H9 (cell line): ENCODE results near the gene PIGM. TPM values are rescaled to one million over a fixed set of nuclear protein-coding genes. Genes with fewer than 3 reads are reported as not detected.

Experiments
- DNase-seq: peaks from one replicate; pipeline ENCODE4 v3.0.0-alpha.2; 2017
- H2AFZ ChIP-seq: one replicate; pipeline ENCODE4 v1.6.1; 2013; ENCODE audit warnings: mild to moderate bottlenecking, low read length, control low read depth, moderate library complexity
- H2AK5ac ChIP-seq: 2 replicates; pipeline ENCODE4 v1.6.1; 2013; ENCODE audit warnings: low read length, control low read depth, mixed read lengths; ENCODE audit not compliant: insufficient read length
- H2BK120ac ChIP-seq: one replicate; pipeline ENCODE4 v1.6.1; 2013; ENCODE audit warnings: low read depth, mild to moderate bottlenecking, low read length, control low read depth, inconsistent platforms; ENCODE audit not compliant: poor library complexity, severe bottlenecking
- H2BK12ac ChIP-seq: 2 replicates; pipeline ENCODE4 v1.6.1; 2013; ENCODE audit warnings: low read length, control low read depth, mixed read lengths, low read depth; ENCODE audit not compliant: insufficient read length
- H2BK15ac ChIP-seq: 2 replicates; pipeline ENCODE4 v1.6.1; 2013; ENCODE audit warnings: low read depth, low read length, control low read depth
- H2BK20ac ChIP-seq: one replicate; pipeline ENCODE4 v1.6.1; 2013; ENCODE audit warnings: low read depth, mild to moderate bottlenecking, low read length, control low read depth, inconsistent platforms; ENCODE audit not compliant: poor library complexity, severe bottlenecking
- H2BK5ac ChIP-seq: 2 replicates; pipeline ENCODE4 v1.6.1; 2013; ENCODE audit warnings: low read length, control low read depth, mixed read lengths; ENCODE audit not compliant: insufficient read length
- H3K14ac ChIP-seq: 2 replicates; pipeline ENCODE4 v1.6.1; 2013; ENCODE audit warnings: low read length, control low read depth; ENCODE audit not compliant: insufficient read depth
- H3K18ac ChIP-seq: 2 replicates; pipeline ENCODE4 v1.6.1; 2013; ENCODE audit warnings: low read depth, mild to moderate bottlenecking, mixed read lengths, low read length, control low read depth; ENCODE audit not compliant: insufficient read length
- H3K23ac ChIP-seq: 2 replicates; pipeline ENCODE4 v1.6.1; 2013; ENCODE audit warnings: low read length, control low read depth, mixed read lengths, low read depth; ENCODE audit not compliant: insufficient read length
- H3K23me2 ChIP-seq: 2 replicates; pipeline ENCODE4 v1.6.1; 2013; ENCODE audit warnings: low read depth, mild to moderate bottlenecking, mixed read lengths, low read length, control low read depth; ENCODE audit not compliant: insufficient read length, poor library complexity, severe bottlenecking
- H3K27ac ChIP-seq: 2 replicates; pipeline ENCODE4 v1.5.1; 2013; ENCODE audit warnings: low read length, control low read depth, mixed read lengths, low read depth; ENCODE audit not compliant: insufficient read length
- H3K27me3 ChIP-seq: 2 replicates; pipeline ENCODE4 v1.6.1; 2013; ENCODE audit warnings: low read length, control low read depth, inconsistent platforms; ENCODE audit not compliant: insufficient read depth
- H3K4ac ChIP-seq: 2 replicates; pipeline ENCODE4 v1.6.1; 2013; ENCODE audit warnings: low read depth, mild to moderate bottlenecking, control low read depth, inconsistent platforms, low read length, moderate library complexity
- H3K4me1 ChIP-seq: 2 replicates; pipeline ENCODE4 v1.6.1; 2013; ENCODE audit warnings: low read length, control low read depth, inconsistent platforms; ENCODE audit not compliant: insufficient read depth
- H3K4me2 ChIP-seq: 2 replicates; pipeline ENCODE4 v1.6.1; 2013; ENCODE audit warnings: low read length, control low read depth, mixed read lengths; ENCODE audit not compliant: insufficient read length, insufficient read depth
- H3K56ac ChIP-seq: 2 replicates; pipeline ENCODE4 v1.6.1; 2013; ENCODE audit warnings: low read depth, mild to moderate bottlenecking, mixed read lengths, low read length, control low read depth; ENCODE audit not compliant: insufficient read length
- H3K79me1 ChIP-seq: 2 replicates; pipeline ENCODE4 v1.6.1; 2013; ENCODE audit warnings: low read depth, mild to moderate bottlenecking, moderate library complexity, low read length, control low read depth, inconsistent platforms; ENCODE audit not compliant: insufficient read depth, poor library complexity, severe bottlenecking
- H3K79me2 ChIP-seq: 2 replicates; pipeline ENCODE4 v1.6.1; 2013; ENCODE audit warnings: low read length, control low read depth, inconsistent platforms; ENCODE audit not compliant: insufficient read depth
- H3K9ac ChIP-seq: 2 replicates; pipeline ENCODE4 v1.6.1; 2013; ENCODE audit warnings: low read length, control low read depth, mixed read lengths; ENCODE audit not compliant: insufficient read length; ENCODE audit errors: extremely low read depth
- H3K9me3 ChIP-seq: one replicate; pipeline ENCODE4 v1.6.1; 2013; ENCODE audit warnings: low read depth, low read length, inconsistent platforms; ENCODE audit not compliant: control insufficient read depth
- H3T11ph ChIP-seq: one replicate; pipeline ENCODE4 v1.6.1; 2013; ENCODE audit warnings: mild to moderate bottlenecking, low read length, control low read depth, inconsistent platforms
- H4K20me1 ChIP-seq: one replicate; pipeline ENCODE4 v1.6.1; 2013; ENCODE audit not compliant: control insufficient read depth, insufficient read length, insufficient read depth
- H4K5ac ChIP-seq: 2 replicates; pipeline ENCODE4 v1.6.1; 2013; ENCODE audit warnings: low read depth, mild to moderate bottlenecking, mixed read lengths, low read length, control low read depth; ENCODE audit not compliant: insufficient read length
- H4K8ac ChIP-seq: replicated peaks from 2 replicates; pipeline ENCODE4 v1.6.1; 2013; ENCODE audit warnings: low read length, control low read depth, mixed read lengths, low read depth; ENCODE audit not compliant: insufficient read length
- H4K91ac ChIP-seq: 2 replicates; pipeline ENCODE4 v1.6.1; 2013; ENCODE audit warnings: low read depth, mild to moderate bottlenecking, moderate library complexity, mixed read lengths, low read length, control low read depth; ENCODE audit not compliant: insufficient read length
- H3K27ac Mint-ChIP-seq, 3 experiments: 2 replicates in 2 of 3; 3 replicates in 1 of 3; pipeline ENCODE4 v1.8.0; 2020 to 2021; ENCODE audit warnings: mixed read lengths in 3 of 3, mild to moderate bottlenecking in 1 of 3, moderate library complexity in 1 of 3
- H3K27me3 Mint-ChIP-seq: 2 replicates; pipeline ENCODE4 v1.8.0; 2021; ENCODE audit warnings: low read depth, mild to moderate bottlenecking, moderate library complexity, mixed read lengths
- H3K36me3 Mint-ChIP-seq, 3 experiments: 2 replicates in 2 of 3; 3 replicates in 1 of 3; pipeline ENCODE4 v1.8.0; 2020 to 2021; ENCODE audit warnings: low read depth in 3 of 3, mixed read lengths in 3 of 3; ENCODE audit not compliant: insufficient read depth in 1 of 3
- H3K4me1 Mint-ChIP-seq, 2 experiments: 2 replicates each; pipeline ENCODE4 v1.8.0; 2020; ENCODE audit warnings: mixed read lengths in 2 of 2
- H3K4me3 Mint-ChIP-seq, 2 experiments: 2 replicates in 1 of 2; 3 replicates in 1 of 2; pipeline ENCODE4 v1.8.0; 2020 to 2021; ENCODE audit warnings: mild to moderate bottlenecking in 2 of 2, mixed read lengths in 2 of 2, moderate library complexity in 1 of 2
- H3K9me3 Mint-ChIP-seq, 2 experiments: 2 replicates in 1 of 2; 3 replicates in 1 of 2; pipeline ENCODE4 v1.8.0; 2020; ENCODE audit warnings: mild to moderate bottlenecking in 2 of 2, mixed read lengths in 2 of 2, moderate library complexity in 1 of 2
- CTCF ChIP-seq: fragments of 200-600 bp; sonication (generic); conservative IDR thresholded peaks from 3 replicates; pipeline ENCODE4 v1.8.0; 2021; ENCODE audit warnings: antibody characterized with exemption, mild to moderate bottlenecking
- WGBS: extraction: QIAGEN DNeasy Blood & Tissue Kit; methylation state at CpG from one replicate; pipeline ENCODE4 v1.1.7; 2013; ENCODE audit warnings: missing lambda C conversion rate, low lambda C conversion rate, mixed read lengths; ENCODE audit not compliant: insufficient read length; ENCODE audit errors: extremely low coverage; 5-methylcytosine and 5-hydroxymethylcytosine counted together
- total RNA-seq: library from RNA; stranded (reverse); gene quantifications from 2 replicates; pipeline ENCODE4 v1.2.1, GENCODE V29; 2021

PIGM gene
- total RNA-seq, 1 experiment from 2014 or later: 5.9 TPM

GRCh38 chr1:159982280-159982679, 49.5 kb downstream of the PIGM start:
- H3K27me3 ChIP-seq: no peaks in the 10 kb centered on the region
- WGBS: 100% methylated on average over 1 of the region's 6 CpGs
- H2AFZ ChIP-seq: no peak overlapping the region

More at GRCh38 chr1:159982280-159982679, 49.5 kb downstream of the PIGM start:
- Histone ChIP-seq H2BK20ac (no peak overlapping the region), H2BK15ac (no peak overlapping the region), H2BK5ac (no peak overlapping the region), H3K9me3 (no peaks in the 10 kb centered on the region), H3K79me1 (no peaks in the 10 kb centered on the region), H3K27ac (no peak overlapping the region), H4K5ac (no peak overlapping the region), H4K20me1 (no peaks in the 10 kb centered on the region), H3K4ac (no peak overlapping the region), H3K23me2 (no peaks in the 10 kb centered on the region), H3K9ac (no peak overlapping the region), H4K8ac (no peak overlapping the region), H3K79me2 (no peaks in the 10 kb centered on the region), H3K56ac (no peak overlapping the region), H3K4me2 (no peak overlapping the region), H2AK5ac (no peak overlapping the region), H3K18ac (no peak overlapping the region), H2BK12ac (no peak overlapping the region), H3K4me1 (no peaks in the 10 kb centered on the region), H2BK120ac (no peak overlapping the region), H3K14ac (no peak overlapping the region), H3K23ac (no peak overlapping the region), H3T11ph (no peak overlapping the region), H4K91ac (no peak overlapping the region)
- Mint-ChIP-seq H3K27me3 (peaks cover 24% of the 10 kb centered on the region), H3K9me3 (no peaks in the 10 kb centered on the region), H3K4me3 (no peak overlapping the region), H3K36me3 (no peaks in the 10 kb centered on the region), H3K4me1 (peaks cover 0 to 6% of the 10 kb centered on the region in 2 experiments; a peak in 2 of 4 replicates), H3K27ac (no peak overlapping the region)
- no peak for TF ChIP-seq CTCF
- no peak for DNase-seq
